HG03108 (cell line): ENCODE results near the gene PRKAG1.

Experiments used
- ATAC-seq: cut with Tn5 transposase; IDR thresholded peaks from one replicate; pipeline ENCODE4 v1.9.1; 2021; ENCODE audit warnings: moderate library complexity; ENCODE audit not compliant: unreplicated experiment

The PRKAG1 gene

DNA sequence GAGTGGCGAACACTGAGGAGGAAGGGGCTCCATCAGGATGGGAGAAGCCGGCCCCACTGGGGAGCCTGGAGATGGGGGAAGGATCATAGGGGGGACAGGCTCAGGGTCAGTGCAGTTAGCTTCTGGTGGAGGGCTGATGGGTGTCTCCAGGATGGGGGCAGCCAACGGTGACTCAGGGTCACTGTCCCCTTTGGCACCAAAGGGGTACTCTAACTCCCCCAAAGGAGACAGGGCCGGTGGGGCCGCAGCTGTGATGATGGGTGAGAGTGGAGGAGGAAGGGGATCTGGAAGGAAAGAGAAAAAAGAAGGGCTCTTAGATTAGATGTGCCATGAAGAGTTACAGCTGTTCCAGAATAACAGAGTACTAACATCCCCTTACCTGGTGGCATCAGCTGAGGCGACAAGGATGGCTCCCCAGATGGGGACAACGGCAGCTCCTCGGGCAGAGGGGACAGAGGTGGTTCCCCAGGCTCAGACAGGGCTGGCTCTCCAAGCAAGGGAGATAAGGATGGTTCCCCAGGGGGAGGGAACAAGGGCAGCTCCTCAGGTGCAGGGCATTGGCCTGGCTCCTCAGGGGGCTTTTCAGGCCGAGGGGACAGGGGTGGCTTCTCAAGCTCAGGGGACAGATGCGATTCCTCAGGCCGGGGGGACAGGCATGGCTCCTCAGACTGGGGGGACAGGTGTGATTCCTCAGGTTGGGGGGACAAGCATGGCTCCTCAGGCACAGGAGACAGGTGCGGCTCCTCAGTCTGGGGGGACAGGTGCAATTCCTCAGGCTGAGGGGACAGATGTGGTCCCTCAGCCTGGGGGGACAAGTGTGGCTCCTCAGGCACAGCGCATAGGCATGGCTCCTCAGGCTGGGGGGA lies 32.2 kb upstream of the PRKAG1 start:
- no peak for ATAC-seq

DNA sequence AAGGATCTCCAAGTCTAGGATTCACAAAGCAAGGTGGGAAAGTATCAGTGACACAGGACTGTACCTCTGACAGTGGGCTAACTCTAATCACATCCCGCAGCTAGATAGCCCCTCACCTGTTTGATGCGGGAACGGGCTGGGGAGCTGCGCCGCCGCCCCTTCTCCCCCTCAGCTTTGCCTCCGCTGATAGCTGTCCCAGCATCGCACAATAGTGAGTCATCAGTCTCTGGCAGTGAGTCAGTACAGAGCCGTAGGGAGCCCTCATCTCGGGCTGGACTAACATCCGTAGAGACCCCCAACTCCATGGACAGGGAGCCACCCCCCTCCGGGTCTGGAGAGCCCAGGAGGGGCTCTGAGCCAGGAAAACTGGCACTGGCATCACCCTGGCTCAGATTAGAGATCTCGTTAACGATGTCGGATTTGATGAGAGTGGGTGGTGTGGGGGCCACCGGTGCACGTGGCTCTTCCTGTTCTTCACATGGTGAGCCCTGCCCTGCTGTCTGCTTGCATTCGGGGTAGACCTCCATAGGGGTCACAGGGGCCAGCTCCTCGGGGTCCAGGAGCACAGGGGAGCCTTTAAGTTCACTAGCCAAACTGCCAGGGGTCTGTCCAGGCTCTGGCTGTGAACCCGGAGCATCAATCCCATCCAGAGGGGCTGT lies 31.1 kb upstream of the PRKAG1 start:
- ATAC-seq = no peak

DNA sequence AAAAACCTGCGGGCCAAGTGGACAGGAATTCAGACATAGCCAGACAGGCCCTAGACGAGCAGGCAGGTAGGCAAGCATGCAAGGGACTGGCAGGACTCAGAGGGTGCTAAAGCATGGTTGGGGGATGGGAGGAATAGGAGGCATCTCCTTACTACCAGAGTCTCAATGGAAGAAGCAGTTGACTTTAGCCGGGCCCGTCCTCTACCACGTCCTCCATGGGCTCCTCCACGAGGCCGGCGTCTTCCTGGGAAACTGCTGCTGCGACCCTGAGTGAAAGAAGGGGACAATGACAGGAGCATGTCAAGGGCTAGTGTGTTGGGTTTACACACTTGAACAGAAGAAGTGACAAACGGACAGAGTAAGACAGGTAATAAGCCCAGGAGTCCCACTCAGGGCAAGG lies 30.4 kb upstream of the PRKAG1 start:
- no peak for ATAC-seq

DNA sequence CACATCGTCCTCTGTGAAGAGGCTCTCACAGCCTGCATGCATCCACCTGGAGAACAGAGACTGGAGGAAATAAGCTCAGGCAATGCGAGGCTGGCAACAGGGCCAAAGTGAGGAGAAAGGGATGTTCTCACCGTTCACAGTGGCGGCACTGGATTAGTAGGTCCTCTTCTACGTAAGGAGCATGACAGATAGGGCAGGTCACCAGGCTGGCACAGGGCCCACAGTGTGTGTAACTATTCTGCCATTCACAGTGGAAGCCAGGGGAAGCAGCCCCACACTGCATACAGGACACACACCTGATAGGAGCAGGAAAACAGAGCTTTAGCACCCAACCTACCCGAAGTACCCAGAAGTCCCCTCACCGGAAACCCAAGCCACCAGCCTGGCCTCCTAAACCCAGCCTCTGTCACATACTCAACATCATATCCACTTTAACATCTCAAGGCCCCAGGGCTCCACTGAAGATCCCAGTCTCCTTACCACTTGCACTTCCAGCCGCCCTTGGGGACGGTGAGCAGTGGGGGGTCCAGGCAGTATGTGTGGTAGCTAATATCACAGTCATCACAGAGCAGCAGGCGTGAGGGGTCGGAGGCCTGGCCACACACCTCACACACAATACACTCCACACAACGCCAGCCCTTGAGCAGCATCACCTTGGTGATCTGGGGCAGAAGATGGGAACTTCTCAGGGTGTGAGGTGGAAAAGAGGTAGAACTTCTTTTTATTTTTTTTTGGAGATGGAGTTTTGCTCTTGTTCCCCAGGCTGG lies 27.7 kb upstream of the PRKAG1 start:
- no peak for ATAC-seq

DNA sequence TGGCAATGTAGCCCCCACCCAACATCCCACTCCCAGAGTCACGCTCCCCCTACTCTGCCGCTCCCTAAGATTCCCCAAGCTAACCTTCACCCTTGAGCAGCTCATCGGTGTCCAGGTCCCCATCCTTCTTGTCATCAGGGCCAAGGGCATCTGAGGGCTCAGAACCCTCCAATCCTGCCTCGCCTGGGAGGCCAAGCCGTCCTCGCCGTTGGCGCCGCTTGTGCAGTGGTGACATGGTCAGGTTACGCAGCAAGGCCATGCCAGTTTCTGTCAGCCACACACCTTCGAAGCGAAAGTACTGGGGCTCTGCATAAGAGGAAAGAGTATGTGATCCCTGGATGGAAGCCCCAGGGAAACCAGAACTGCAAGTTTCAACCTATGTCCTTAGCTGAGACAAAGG lies 26.1 kb upstream of the PRKAG1 start:
- ATAC-seq = no peak

DNA sequence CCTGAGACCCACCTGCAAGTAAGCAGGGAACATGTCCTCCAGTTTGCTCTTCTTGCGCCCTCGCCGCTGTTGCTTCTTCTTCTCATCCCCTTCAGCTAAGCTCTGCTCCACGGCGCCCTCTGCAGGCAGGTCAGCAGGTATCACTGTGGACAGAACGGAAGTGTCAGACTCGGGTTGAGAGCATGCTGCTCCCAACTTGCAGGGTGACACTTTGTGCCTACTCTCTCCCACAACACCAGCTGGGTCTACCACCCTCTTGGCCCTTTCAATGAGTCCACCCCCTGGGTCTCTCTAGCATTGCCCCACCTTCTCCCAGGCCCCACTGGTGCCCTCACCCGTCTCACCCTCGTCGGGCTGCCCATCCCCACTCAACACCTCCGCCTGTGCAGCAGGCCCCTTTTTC lies 25.3 kb upstream of the PRKAG1 start:
- ATAC-seq = no peak

DNA sequence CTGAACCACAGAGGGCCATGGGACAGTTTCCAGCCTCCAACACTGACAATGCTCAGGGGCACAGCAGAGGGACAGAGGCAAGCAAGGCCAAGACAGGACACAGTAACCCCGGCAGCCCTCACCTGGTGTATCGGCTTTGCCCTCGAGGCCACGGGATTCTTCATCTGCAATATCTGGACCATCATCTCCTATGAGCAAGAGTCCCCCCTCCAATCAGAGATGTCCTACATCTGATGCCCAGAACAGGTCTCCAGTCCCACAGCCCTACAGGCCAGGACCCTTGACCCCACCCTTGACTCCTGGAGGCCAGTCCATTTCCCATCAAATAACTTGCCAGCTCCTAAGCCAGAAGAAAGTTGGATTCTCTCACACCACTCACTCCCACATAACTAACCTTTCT lies 24.7 kb upstream of the PRKAG1 start:
- no peak for ATAC-seq

DNA sequence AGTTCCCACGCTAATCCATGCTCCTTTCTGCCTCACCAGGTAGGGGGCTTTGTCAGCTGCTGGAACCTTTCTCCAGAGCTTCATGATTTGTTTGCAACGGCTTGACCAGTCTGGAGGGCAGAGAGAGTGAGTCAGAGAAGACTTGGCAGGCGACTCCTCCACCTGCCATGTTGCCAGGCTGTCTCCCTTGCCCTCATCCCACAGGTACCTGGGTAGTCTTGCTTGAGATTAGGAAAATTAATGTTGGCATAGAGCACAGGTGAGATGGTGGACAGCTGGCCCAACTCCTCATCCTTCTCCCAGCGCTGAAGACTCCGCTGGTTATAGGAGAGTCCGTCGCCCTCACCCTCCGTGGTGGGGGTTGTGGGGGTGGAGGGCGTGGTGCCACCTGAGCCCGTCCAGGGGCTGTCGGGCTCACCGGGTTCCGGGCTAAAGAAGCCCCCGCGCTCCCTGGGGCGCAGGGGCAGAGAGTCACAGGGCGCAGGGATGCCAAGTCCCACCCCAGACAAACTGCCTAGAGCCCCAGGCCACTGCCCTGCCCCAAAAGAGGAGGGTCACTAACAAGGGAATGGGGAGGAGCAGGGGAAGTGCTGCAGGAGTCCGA lies 23.4 kb upstream of the PRKAG1 start:
- no peak for ATAC-seq

DNA sequence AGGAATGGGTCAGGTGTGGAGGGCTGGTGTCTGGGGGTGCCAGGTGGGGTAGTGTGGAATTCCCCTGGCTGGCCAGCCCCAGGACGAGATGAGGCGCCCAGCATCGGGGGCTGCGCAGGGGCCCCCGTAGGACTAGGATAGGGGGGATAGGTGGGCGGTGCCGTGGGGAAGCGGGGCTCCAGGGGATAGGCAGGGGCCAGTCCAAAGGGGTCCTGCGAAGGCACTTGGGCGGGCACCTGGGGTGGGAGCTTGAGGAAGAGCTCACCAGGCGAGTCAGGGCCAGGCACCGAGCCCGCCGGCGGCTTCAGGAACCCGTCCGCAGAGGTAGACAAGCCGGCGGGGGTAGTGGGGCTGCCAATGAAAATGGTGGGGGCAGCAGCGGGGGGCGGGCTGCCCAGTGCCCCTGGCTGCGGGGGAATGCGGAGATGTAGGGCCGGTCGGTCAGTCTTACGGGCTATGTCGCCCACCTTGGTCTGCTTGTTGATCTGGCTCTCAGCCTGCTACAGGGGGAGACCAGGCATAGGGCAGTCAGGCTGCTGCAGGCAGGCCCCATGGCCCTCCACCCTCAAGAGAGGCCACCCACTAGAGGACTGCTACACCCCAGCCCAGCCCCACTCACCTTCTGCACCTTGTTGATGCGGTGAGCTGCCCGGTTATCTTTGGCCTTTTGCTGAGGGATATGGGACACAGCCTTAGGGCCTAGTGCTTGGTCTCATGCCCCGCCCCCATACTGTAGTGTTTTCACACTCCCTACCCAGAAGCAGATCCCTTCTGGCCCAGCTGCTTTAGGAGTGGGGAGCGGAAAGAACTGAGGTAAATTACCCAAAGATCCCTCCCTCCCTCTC lies 22.7 kb upstream of the PRKAG1 start:
- ATAC-seq = no peak

DNA sequence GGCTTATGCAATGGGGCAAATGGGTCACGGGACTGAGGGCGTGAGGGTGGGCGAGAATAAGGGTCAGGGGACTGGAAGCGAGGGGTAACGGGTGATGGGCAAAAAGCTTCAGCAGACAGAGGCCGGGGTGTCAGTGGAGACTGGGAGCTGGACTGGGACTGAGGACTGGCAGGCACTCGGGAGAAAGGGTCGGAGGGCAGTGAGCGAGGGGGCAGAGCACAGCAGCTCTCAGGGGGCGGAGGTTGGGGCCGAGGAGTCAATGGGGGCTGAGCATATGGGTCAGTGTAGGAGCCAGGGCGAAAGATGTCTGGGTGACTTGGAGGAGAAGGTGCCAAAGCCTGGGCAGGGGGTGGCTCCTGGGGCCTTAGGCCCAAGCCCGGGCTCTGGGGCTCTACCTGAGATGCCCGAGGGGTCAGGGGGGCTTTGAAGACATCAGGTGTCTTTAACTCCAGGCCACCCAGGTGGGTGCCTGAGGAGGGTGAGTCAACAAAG lies 21.8 kb upstream of the PRKAG1 start:
- ATAC-seq = no peak

DNA sequence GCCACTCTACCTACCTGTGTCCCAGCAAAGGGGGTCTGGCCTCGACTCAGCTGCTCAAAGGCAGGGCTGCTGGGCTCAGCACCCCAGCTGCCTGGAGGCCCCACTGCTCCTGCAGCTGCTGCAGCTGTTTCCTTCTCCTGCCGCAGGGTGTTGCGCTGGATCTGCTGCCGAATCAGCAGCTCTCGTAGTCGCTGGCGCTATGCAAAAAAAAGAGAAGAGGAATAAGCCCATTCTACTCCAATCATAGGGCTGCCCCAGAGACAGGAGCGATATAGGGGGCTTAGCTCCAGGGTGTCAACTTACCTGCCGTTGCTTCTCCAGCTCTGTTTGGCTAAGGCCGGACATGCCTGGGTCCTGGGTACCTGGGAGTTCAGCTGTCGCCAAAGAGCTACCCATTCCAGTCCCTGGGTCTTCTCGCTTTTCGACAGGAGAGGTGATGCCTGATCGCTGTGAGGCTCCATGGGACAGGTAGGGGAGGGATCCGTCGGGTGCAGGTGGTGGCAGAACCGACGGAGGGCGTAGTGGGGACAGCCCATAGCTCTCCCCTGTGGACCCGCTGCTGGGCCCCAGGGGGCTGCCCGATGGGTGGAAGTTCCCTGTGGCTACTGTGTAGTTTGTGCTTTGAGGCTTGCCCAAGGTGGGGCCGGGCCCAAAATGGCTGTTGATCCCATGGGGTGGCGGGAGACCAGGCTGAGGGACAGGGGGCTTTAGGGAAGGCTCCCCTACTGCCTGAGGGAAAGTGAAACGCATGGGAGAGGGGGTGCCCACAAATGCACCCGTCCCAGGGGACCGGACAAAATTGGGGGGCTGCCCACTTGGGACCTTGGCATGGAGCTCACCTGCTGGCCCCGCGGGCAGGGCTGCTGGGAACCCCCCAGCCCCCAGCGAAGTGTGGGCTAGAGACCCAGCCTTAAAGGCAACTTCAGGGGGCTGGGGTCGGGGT lies 21.1 kb upstream of the PRKAG1 start:
- ATAC-seq = no peak

DNA sequence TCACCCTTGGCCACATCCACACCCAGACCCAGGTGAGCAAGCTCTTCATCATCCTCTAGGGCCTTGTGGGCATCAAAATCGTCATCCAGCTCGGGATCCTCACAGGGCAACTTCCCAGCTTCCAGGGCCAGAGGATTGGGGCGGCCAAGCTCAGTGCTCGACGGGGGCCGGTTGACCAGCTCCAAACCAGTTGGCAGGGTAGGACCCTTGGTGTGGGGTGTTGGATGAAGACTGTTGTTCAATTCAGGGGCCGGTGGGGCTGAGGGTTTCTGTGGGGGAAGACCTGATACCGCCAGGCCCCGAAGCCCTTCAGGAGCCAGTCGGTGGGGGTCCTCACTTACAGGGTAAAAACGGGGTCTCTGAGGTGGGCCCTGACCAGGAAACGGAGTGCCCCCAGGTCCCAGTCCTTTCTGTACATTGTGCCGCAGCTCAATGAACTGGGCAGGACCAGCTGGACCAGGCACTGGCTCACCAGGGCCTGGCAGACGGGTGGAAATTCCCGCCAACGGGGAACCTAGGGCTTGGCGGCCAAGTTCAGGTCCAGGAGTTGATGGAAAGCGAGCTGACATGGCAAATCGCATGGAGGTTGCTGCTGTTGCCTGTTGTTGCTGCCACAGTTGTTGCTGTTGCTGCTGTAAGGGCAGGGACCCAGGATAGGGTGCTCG lies 19.8 kb upstream of the PRKAG1 start:
- ATAC-seq = no peak

DNA sequence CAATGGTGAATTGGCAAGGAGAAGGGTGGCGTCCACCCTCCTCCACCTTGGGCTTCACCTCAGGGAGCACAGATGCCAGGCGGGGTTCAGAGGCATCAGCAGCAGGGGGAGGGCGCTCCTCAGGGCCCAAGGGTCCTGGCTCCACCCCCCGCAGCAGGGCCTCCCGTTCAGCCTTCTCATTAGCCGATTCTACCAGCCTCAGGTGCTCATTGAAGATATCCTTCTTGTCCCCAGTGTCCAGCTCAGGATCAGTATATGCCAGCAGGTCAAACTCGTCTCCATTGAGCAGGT lies 19.3 kb upstream of the PRKAG1 start:
- ATAC-seq = no peak

DNA sequence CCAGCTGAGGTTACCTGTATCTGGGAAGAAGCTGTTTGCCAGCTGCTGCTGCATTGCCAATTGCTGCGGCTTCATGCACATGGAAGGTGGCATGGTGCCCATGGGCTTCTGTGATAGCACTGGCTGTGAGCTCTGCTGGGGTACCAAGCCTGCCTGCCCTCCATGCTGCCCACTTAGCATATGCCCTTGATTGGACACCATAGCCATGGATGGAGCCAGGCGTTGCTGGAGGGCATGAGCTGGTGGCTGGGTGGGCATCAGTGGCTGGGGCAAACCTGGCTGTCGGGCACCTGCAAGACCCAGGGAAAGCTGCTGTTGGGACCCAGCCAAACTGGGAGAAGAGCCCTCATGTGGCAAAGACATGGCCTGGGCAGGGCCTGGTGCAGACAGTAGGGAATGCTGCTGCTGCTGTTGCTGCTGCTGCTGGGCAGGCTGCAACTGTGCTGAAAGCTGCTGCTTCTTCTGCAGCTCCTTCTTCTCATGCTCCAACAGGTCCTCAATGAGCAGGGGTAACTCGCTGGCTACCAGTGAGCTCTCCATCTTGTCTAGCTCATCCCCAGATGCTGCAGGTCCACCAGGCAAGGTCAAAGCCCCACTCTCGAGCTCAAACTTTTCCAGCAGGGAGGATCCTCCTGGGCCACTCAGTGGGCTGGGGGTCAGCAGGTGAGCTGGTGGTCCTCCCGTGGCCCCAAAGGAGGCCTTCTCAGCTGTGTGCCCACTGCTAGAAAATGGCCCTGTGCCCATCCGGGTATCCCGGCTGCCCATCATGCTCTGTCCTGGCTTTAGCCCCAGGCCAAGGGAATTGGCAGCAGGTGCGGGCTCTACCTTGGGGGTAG lies 18.8 kb upstream of the PRKAG1 start:
- ATAC-seq = no peak

DNA sequence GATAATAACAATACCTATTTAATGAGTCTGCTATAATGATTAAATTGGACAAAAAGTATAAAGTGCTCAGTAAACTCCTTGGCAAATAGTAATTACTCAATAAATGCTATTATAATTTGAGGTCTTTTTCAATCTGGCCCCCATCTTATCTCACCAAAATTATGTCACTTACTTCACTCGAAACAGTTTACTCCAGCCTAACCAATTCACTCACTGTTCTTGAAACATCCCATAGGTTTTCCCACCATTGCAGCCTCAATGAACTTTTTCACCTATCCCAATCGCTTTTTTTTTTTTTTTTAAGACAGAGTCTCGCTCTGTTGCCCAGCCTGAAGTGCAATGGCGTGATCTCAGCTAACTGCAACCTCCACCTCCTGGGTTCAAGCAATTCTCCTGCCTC lies 17.5 kb upstream of the PRKAG1 start:
- ATAC-seq = no peak

DNA sequence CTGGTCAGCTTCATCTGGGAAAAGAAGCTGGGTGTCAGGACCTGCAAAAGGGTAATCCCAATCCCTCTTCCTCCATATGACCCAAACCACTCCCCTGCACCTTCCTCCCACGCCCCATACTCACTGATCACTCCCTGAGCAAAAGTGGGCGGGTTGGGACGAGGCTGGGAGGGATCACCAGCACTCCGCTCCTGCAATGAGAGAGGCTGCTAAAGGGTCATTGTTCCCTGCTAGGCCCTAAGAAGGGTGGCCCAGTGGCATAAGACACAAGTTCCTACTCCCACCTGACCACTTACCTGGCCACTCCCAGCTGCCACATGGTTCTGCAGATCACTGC lies 15.7 kb upstream of the PRKAG1 start:
- no peak for ATAC-seq

DNA sequence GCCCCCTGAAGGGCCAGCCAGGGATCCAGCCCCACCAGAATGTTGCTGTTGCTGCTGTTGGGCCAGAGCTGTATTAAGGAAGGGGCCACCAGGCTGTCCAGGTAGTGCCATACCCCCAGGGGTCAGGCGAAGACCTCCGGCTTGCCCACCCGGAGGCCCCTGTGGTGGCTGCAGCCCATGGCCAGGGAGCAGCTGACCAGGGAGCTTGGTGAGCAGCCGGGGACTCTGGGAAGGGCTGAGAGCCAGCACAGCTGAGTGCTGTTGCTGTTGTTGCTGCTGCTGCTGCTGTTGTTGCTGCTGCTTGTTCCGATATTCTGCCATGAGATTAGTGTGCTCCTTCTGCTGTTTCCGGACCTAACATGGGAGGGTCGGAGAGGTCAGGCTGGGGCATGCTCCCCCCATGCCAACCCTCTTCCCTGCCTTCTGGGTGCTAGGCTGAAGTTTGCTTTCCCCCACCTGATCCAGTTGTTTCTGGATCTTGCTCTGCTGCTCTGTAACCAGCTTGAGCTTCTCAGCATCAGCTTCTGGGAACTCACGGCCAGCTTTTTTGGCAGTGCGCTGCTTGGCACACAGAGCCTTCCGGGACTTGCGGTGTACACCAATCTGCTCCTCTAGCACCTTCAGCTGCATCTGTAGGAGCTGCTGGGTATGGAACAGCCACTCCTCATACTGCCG lies 15.2 kb upstream of the PRKAG1 start:
- ATAC-seq = no peak
